Activated CD4-positive, alpha-beta T cell treated with anti-CD3 and anti-CD28 coated beads, Interleukin-2, amount 50 U/mL, for 4 hours (primary cell): Measurements from ENCODE around the gene PLPPR1.
"Not testable (repeated sequence)": the region's sequence is repeated elsewhere in the genome, so short reads cannot be mapped to it uniquely, and the experiment has no call there.

Experiments used
- DNase-seq, 2 experiments: peaks; one replicate each; pipeline ENCODE4 v3.0.0-alpha.2; 2020

The PLPPR1 gene

DNA sequence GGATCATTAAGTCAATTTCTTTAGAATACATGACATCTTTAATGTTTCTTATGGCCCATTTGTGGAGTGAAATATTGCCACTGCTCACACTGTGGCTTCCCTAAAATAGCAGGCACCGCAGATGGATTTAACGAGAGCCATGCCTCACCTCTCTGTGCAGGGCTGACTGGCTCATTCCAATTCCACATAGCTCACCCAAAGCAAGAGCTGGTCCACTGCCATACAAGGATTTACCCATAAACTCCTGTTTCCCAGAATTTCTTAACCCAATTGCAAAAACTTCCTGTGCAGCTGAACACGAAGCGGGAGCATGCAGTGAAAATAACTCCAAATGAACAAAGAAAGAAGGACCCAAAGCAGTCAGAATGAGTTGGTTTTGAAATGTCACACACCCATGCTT is 196.7 kb downstream of the PLPPR1 start:
- no peak for DNase-seq

DNA sequence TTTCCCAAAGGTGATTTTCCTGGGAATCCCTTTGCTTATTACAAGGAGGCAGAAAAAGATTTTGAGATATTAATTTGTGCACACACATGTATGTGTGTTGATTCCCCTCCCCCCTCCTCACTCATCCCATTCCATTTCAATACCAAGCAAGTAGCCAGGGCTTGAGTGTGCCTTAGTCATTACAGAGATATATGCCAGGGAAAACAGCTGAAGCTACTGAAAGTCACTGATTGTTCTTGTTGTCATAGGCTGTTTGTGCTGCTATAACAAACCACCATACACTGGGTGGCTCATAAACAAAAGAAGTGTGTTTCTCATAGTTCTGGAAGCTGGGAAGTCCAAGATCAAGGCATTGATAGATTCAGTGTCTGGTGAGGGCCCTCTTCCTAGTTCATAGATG is 197.6 kb downstream of the PLPPR1 start:
- no peak for DNase-seq

DNA sequence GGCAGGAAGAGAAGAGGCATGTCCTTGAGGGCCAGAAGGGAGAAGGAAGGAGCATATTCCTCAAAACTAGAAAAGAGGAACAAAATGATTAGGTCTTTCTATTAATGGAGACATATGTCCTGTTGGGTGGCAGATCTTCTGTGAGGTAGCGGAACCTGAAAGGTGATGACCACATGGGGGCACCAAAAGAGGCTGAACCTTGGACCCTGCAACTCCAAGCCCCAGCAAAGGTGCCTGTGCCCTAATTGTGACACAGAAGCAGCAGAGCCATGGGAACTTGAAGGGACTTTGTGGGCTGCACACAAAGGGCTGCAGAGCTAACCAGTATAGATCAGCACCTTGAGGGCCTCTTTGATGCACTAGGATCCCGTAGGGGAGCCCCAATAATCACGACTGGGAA is 198.3 kb downstream of the PLPPR1 start:
- no peak for DNase-seq

DNA sequence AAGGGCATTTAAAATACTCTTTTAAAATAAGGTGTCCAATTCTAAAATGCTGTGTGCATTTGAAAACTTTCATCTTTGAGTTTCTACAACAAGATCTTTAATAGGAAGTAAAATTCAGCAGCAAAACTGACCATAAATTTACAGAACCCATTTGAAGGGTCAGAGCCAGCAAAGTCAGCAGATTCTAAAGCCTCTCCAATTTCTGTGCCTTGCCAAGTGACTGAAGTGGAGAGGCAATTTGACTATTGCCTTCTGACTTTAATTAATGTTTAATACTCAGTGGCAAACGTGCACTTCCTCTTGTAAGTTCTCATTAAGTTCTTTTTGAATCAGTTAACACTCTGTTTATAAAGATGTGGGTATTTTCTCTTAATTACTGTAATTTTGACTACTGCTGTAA is 201.1 kb downstream of the PLPPR1 start:
- no peak for DNase-seq

DNA sequence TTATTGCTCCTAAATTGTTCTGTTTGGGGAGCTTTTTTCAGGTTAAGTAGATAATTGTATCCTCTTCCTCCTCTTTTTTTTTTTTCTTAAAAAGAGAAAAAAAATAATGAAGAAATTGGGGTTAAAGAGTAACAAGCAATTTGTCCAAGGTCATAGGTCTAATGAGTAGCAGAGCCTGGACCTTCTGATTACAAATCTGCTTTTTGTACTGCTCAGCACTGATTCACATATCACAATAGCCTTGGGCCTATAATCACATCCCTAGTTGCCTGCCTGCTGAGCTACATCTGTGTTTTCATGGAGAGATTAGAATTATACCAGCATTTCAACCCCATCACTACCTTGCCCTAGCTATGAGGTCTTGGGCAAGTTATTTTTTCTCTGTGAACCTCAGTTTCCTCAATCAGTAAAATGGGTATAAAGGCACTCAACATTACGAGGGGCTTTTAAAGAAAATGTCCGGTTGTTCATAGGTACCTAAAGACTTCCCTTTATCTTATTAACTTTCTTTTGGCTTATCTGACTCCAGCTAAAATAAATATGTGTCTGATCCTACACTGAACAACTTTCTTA is 204.0 kb downstream of the PLPPR1 start:
- DNase-seq = no peak

DNA sequence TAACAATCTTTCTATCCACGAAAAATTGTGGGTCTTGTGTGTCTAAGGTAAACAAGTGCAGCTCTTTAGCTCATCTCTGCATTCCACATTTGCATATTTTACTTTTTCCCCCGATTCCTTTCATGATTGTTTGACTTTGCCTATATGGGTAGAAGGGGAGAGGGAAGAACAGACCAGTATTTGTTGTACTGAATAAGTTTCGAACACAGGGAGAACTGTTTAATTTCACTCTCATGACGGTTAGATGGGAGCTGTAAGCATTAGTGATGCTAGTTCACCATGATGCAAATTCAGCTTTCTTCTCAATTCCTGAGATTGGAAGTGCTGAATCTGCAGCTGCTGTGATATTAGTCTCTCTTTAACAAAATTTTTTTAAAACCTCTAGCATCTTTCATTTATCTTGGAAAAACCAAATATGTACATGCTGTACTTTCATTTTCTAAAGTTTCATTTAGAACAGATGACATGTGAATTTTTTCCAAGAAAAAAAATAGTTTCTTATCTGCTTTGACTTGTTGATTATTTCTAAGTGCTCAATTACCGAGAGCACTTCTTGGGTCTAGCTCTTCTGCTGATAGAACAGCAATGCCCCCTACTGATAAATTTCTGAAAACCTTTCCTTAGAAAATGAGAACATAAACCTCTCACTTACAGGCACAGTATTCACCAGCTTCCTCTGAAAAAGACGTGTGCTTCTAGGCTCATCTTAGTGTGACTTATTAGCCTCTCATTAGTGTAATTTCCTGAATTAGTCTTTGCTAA is 206.8 kb downstream of the PLPPR1 start:
- DNase-seq = no peak

DNA sequence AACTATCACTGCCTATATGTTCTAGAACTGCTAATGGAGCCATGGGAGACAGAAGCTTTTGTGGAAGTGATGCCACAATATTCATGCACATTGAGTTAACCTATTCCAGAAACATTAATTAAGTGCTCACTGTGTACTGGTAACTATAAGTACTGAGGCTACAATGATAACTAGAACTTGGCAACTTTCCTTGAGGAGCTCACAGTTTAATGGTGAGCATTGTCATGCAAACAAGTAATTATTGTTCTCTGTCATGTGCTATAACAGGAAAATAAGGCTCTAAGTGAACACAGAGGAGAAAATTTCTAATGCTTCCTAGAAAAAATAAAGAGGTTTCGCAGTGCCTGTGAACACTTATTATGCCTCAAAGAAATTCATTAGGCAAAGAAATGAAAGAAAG is 214.1 kb downstream of the PLPPR1 start:
- no peak for DNase-seq

DNA sequence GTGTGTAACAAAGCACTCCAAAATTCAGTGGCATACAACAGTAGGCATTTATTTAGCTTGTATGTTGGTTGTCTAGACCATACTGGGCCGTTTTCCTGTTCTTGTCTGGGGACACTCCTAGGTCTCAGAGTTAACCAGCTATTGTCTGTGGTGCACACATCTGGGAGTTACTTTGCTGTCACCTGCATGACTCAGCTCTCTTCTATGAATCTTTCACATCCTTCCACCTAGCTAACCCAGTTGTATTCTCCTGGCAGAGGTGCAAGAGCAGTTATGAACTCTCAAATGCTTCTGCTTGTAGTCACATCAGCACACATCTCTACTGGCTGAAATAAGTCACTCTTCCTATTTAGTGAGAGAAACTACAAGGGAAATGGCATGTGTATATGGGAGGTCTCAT is 218.2 kb downstream of the PLPPR1 start:
- no peak for DNase-seq

DNA sequence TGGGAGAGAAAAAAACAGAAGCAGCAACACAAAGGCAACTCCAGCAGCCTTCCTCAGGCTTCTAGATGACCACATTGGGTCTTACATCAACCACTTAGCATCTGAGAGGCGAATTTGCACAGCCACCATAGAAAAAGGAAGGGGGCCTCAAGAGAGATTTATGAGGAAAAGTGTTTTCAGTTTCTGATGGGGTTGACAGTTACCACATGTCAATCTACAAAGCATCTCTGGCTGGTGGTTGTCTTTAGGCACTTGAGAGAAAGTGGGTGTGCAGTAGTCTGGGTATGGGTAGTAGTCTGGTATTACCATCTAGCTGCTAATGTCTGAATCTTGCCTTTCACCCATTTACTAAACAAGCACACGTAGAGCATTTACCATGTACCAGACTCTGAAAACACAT is 218.8 kb downstream of the PLPPR1 start:
- DNase-seq = no peak

DNA sequence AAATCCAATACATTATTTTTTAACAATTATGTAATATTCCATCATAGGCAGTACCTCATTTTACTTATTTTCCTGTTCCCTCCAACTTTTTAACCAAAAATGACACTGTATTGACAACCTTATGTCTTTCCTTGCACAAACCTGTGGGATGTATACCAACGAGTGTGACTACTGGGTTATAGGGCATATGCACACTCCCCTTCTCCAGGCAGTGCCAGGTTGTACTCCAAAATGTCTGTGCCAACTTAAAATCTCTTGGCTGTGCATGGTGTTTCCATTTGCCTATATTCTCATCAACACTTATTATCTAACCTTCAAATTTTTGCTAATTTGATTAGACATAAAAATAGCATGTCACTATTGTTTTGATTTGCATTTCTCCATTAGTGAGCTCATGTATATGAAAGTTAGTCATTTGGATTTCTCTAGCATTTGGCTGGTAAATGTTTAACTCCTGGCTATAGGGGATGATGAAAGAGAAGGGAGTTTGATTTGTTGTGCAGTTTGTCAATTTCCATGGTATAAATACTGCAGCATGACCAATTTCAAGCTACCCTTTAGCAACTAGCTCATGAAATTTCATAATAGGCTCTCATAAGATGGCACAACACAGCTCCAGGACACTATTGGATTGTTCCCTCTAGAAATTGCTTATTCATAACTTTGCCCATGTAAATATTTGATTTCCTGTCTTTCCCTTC is 226.4 kb downstream of the PLPPR1 start:
- no peak for DNase-seq

DNA sequence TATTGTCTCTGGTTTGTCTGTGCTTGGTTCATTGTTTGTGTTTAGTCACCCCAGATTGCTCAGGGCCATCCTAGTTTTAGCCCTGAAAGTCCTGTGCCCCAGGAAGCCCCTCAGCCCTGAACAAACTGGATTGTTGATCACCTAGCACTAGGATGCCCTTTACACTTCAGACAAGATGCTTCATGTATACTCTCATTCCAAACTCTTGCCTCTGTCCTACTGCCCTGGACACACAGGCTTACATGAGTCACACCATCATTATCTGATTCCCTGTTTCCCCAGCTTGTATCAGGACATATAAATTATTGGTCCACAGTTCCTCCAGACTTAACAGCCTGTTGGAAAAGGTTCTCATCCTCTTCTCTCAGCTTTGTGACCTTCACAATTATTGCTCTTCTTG is 236.2 kb downstream of the PLPPR1 start:
- DNase-seq = no peak

DNA sequence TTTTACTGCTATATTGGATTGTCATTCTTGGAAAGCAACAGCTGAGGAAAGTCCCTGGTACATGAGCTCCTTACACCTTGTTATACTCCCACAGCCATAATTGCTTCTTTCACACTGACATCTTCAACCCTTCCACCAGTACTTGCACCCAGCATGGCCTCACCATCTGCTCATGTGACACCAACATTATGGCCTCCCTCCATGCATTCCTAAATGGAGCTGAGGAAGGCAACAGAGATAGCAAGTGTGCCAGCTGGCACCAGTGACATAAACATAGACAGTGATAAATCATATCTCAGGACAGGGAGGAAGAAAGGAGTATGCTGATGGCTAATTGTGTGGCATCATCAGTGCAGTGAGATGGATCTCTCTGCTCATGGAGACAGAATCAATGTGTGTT is 236.7 kb downstream of the PLPPR1 start:
- no peak for DNase-seq

DNA sequence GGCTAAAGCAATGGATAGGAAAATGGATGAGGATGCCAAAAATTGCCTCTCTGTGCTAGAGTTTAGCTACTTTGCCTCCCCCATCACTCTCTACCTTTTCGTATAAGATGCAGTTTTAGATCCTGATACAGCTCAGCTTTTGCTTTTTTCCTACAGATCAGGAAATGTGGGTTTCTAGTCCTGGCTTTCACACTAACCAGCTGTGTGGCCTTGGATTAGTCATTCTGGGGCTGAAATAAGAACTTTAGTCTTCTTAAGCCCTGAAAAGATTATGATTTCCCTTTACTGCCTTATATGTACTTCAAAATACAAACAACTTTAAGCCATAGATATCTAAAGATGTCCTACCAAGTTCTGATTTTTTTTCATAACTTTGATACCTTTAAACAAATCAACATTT is 239.9 kb downstream of the PLPPR1 start:
- no peak for DNase-seq

DNA sequence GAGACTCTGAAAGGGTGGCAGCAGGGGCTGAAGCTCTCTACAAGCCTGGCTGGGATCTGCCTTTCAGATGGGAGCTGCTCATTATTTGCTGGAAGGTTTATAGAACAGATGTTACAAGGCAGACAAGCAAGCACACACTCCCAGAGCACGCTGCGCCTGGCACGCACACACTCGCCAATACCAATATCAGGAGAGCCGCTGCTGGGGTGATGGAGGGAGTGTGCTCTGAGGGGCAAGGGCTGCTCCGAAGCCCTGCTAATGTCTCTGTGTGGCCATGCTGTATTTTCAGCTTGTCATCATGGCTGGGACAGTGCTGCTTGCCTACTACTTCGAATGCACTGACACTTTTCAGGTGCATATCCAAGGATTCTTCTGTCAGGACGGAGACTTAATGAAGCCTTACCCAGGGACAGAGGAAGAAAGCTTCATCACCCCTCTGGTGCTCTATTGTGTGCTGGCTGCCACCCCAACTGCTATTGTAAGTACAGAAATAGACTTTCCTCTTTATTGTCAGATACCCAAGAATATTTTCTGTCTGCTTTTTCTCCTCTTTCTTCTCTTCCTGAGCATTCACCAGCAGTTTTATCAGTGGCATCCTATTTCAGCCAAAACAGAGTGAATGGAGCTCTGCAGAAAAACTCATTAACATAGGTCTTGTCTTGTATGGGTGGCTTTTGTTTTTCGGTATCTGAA is 241.2 kb downstream of the PLPPR1 start:
- no peak for DNase-seq

DNA sequence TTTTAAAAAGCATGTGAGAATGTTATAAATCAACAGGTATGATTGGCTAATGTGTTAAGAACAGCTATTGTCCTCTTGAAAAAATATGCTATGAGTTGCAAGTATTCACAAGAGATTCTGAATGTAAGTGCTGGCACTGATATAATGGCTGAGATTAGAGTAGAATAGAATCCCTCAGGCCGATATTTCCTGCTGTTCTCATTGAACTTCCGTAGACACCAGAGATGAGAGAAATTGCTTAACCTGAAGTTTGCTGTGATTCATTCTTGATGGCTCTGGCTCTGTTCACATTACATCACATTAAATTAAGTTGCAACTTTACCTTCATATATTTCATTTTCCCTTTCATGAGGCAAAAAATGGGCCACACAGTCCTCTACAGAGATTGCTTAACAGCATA is 241.8 kb downstream of the PLPPR1 start:
- DNase-seq = no peak

DNA sequence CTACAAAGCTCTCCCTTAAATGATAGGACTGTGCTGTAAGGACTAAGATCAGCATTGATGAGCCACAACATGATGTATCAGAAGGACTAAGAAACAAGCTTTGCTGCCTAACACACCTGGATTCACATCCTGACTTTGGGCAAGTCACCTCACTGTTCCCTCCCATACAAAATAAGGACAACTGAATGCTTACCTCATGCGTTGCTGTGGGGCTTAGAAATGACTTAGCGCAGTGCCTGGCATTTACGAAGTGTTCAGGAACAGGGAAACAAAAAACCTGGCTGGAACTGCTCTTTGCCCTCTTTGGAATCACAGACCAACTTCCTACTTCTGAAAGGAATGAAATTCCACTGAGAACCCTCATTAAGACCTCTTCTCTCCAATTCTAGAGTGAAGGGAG is 242.6 kb downstream of the PLPPR1 start:
- no peak for DNase-seq

DNA sequence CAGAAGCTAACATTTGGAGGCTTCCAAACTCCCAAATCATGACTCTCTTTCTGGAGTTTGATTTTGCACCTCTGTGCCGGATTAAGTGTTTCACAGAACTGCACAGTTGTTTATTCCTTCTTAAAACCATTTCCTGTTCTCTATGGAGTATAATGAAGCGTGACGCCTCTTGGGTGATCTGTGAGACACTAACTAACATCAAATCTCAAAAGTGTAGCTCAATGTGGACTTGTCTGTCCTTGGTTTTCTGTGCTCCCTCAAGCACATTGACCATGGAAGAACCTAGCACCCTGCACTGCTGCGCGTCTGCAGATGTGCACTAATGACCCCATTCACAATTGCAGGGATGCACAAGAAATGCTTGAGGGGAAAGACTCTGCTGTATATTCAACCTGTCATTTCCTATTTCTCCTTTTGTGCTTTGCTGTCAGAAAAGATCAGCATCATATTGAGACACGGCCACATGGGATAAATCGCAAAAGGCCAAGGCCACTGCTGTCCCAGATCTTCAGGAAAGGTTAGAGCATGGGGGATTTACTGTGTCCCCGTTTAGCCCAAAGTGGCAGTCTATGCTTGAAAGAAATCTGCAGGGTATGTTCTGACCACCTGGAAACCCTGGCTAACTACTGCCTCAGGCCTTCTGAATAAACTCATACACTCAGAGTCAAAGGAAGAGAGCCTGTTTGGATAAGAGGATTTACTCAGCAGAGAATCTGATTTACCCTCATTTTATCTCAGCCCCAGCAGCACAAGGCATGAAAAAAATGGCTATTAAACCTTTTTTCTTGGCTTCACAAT is 246.6 kb downstream of the PLPPR1 start:
- no peak for DNase-seq

DNA sequence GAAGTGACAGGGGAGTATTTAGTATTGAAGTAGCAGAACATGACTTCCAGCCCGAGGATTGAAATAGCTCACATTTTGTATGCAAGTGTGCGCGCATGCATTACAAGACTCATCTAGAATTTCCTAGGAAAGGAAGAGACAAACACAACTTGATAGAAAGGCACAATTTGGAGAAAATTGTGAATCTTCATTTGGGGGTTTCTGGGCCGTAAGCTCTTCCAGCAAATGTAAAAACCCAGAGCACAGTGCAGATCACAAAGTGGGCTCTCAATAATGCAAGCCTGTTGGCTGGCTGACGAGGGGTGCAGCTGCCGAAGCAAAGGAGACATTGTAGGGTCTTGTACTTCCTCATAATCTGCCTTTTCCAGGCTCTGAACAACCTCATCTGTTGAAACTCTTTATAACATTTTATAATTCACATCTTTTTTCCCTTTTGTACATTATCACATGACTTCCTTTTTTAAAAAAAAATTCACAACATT is 247.3 kb downstream of the PLPPR1 start:
- DNase-seq = no peak

DNA sequence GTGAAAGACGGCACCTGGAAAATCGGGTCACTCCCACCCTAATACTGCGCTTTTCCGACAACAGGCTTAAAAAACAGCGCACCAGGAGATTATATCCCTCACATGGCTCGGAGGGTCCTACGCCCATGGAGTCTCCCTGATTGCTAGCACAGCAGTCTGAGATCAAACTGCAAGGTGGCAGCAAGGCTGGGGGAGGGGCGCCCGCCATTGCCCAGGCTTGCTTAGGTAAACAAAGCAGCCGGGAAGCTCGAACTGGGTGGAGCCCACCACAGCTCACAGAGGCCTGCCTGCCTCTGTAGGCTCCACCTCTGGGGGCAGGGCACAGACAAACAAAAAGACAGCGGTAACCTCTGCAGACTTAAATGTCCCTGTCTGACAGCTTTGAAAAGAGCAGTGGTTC is 262.5 kb downstream of the PLPPR1 start:
- not testable (repeated sequence) for DNase-seq

DNA sequence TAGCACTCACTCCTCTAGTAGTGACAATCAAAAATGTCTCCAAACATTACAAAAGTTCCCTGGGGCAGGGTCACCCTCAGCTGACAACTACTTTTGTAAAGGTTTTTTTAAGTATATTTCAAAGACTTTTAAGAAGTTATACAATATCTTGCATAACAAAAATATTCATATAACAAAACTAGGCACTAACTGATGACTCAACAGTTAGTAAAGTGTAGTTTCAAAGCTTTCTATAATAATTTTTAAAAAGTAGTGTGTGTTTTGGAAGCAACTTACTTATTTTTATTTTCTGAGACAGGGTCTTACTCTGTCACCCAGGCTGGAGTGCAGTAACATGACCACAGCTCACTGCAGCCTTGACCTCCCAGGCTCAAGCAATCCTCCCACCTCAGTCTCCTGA is 271.4 kb downstream of the PLPPR1 start:
- DNase-seq = no peak

DNA sequence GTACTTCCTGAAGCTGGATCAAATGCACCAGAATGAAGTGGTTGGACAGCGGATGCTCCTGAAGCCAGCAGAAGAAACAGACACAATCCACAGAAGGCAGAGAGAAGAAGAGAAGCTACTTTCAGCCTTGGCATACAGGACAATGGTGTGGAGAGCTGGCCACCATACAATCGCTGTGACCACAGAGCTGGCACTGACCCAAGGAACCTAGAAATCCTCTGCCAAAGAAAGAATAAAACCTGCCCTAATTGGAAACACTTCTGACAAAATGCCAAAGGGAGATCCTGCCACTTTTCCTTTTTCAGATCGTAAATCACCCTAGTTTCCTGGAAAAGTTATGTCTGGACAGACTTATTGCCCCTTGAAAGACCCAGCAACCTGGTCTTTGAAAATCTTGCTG is 278.5 kb downstream of the PLPPR1 start:
- no peak for DNase-seq

DNA sequence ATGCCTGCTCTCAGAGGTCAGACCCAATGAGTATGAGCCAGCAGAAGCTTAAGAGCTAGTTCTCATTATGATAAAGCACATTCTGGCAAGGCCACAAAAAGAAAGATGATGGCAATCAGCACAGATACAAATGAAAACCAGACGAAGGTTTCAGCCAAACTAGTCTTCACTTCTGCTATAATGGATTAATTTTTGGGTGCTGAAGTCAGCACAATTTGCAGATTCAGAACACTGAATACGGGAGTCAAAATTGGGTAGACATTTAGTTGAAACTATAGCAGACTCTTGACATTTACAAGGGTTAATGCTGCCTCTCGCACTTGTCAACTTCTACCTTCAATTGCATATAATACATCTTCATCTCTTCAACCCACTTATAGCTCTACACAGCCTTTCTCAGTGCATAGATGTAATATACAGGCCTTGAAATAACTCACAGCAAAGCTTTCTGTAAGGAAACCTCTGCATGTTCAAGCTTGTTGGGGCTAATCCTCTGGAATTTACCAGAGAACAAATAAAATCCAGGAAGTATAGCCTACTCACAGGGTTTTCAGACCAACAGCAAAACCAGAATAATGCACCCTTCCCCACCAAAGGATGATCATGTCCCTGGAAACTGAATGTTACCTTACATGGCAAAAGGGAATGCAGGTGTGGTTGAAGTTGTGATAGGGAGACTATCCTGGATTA is 279.1 kb downstream of the PLPPR1 start:
- no peak for DNase-seq
